Measurements from ENCODE around the gene SLC19A1.

The SLC19A1 gene

GRCh38 chr21:45543710-45544448 is 1.6 kb upstream of the SLC19A1 start:
- no peak for DNase-seq

- DNase-seq, result no peak
Observed at GRCh38 chr21:45543371-45543709, 1.1 kb upstream of the SLC19A1 start.

DNA sequence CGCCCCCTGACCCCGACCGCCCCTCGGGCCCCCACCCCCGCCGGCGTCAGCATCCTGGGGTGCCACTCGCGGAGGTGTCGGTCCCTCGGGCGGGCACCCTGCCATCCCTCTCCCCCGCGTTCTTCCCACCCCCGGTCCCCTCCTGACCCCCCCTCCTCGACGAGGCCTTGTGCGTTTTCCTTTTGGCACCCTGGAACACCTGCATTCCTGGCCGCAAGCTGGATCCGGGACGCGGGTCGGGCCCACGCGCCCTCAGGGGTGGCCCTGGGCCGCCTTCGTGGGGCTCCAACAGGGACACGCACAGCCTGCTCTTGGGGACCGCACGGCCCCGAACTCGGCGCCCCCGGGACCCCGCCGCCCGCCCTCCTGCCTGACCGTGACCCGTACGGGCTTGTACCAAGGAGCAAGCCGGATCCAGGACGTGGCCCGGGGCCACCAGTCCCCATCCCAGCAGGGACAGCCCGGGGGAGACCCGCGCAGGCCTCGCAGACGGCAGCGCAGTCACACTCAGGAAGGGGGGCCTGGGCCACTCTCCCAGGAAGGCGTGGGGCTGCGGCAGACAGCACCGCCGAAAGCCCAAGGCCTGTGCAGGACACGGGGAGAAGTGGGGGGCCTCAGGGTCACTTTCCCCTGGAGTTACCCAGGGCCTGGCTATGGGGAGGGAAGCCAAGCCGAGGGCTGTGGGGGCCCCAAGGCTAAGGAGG is 579 bp upstream of the SLC19A1 start:
- DNase-seq, result no peak

- no peak for DNase-seq
Observed at GRCh38 chr21:45541221-45542039, 810 bp downstream of the SLC19A1 start.

DNA sequence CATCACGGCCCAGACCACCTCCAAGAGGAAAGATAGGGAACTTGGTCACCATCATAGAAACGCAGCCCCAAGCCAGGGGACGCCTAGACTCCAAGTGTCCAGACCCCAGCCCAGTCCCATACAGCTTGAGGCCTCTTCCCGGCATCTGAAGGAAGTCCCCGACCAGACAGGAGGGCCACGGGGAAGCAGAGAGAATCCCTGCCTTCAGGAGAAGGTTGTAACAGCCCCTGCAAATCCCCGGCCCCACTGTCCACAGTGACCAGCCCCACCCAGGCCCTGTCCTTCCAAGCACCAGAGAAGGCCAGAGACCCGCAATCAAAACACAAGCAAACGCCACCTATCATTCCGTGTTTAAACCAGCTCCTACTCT is 1.7 kb downstream of the SLC19A1 start:
- no peak for DNase-seq

GRCh38 chr21:45539796-45540600 is 2.2 kb downstream of the SLC19A1 start:
- DNase-seq, result no peak

- no peak for DNase-seq
Observed at GRCh38 chr21:45539046-45539795, 3.0 kb downstream of the SLC19A1 start.

DNA sequence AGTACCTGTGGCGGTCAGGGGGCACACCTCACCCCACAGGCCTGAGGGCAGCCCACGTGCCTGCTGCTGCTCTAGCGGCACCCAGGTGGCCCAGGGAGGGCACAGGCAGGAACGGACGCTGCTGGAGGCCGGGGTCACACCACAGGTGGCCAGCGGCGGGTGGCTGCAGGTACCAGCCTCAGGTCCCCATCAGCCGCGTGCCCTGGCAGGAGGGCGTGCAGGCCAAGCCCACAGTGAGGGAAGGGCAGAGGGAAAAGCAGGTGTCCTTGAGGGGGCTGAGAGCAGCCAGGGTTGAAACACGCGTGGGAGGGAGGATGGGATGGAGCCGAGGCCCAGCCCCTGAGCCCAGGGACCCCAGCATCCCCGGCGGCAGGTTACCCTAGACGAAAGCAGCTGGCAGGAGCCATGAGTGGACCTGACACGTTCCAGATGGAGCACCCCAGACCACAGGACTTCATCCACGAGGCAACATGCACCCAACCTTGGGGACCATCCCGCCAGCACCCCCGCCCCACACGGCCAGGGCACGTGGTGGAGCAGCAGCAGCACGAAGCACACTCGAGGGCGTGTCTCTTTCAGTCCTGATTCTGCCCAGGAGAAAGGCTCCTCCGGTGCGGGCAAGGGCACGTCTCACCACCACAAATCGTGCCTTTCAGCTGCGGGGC is 3.7 kb downstream of the SLC19A1 start:
- no peak for DNase-seq

- DNase-seq, result no peak
Observed at GRCh38 chr21:45537746-45538291, 4.4 kb downstream of the SLC19A1 start.

DNA sequence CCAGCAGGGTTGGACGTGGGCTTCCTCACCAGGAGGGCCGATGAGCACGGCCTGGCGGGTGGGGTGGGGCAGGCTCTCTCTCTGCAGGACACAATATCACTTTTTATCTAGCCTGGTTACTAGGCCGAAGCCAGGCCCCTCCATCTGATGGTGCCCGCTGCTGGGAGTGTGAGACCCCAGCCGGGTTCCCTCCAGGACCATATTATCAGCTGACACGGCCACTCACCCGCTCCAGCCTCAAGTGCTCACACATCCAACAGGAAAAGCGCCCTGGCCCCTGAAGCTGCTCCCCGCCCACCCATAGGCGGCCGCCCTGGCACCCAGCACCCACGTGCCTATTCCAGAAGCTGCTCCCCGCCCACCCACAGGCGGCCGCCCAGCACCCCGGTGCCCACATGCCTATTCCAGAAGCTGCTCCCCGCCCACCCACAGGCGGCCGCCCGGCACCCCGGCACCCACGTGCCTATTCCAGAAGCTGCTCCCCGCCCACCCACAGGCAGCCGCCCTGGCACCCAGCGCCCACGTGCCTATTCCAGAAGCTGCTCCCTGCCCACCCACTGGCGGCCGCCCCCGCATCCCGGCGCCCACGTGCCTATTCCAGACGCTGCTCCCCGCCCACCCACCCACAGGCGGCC is 5.0 kb downstream of the SLC19A1 start:
- no peak for DNase-seq

DNA sequence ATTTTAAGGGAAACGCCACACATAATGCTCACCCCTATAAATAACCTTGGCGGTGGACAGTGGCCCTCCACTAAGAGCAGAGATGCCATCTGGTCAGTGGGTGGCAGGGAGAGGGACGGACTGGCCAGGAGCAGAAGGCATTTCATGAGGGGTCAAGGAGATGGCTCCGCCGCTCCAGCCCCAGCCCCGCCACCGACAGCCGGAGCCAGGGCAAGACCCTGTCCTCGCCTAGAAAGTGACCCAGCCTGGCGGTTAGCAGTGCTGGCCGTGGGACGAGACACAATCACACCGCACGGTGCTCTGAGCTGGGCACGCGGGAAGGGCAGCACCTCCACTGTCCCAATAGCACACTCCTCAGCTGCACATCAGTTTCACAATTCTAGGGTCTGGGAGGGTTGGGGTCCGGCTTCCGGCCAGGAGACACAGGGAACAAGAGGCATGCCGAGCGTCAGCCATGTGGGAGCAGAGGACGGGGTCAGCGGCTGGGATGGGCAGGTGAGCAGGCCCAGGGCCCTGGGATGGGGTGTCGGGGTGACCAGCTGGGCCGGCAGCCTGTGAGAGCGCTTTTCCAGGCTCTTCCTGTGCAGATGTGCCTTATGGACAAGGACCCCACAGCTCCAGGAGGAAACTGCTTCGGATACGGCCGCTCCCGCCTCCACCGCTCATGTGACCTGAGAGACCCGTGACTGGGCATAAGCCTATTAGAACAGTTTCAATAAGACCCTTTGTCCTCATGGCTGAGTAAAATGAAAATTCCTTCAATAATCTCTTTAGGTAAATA is 5.7 kb downstream of the SLC19A1 start:
- DNase-seq, result no peak

DNA sequence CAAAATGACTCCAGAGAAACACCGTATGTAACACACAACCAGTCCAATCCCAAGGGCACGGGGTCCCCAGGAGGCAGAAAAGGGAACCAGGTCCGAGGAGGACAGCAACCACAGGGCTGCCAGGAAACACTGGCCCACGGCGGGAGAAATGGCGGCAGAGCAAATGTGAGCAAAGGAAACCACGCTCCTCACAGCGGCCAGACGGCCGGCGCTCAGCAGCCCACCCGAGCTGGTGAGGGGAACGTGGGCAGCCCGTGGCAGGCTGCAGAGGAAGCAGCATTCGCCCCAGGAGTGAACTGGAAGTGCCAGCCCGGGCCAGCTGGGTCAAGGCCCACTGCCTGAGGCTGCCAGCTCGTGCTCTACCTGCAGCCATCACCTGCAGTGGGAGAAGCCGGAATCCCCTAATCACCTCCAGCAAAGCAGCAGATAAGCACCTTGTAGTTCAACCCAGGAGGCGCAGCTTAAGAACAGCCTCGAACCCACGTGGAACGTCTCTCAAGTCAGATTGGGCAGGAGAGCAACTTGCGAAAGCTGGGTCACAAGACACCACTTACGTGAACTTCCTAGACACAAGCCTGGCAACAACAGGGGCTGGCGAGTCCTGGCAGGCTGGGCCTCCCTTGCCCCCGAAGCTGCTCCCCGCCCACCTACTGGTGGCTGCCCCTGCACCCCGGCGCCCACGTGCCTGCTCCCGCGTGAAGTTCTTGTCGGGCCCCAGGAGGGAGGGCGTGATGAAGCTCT is 6.7 kb downstream of the SLC19A1 start:
- DNase-seq, result no peak

- DNase-seq, result no peak
Observed at GRCh38 chr21:45534636-45535331, 7.5 kb downstream of the SLC19A1 start.

DNA sequence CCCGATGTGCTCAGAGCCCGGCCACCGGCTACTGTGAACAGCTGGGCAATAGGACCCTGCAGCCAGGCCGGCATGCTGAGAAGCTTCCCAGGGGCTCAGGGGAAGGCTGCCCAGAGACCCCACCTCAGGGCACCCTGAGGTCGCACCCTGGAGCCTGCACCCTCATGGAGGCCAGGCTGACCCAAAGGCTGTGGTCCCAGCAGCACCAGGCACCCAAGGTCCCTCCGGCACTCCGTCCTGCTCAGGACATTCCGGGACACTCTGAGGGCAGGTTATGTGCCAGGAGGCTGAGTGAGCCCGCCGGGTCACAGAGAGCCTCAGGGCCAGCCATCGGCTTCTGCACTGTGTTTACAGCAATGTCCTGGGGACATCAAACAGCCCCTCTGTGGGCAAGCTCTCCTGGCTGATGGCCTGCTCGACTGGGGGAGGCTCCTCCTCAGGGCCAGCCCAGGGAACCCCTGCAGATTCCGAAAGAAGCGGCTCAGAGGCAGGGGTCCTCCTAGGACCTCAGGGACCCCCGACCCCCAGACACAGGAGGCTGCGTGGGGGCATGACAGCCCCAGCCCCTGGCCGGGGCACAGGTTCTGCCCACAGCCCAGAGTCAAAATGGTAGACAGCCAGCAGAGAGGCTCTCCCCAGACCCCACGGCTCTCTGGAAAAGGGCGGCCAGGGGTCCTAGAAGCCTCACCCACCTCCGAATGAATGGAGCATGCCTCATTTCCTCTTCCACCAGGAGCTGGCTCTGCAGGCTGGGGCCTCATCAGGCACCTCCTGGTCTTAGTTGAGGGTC is 8.2 kb downstream of the SLC19A1 start:
- DNase-seq, result no peak

DNA sequence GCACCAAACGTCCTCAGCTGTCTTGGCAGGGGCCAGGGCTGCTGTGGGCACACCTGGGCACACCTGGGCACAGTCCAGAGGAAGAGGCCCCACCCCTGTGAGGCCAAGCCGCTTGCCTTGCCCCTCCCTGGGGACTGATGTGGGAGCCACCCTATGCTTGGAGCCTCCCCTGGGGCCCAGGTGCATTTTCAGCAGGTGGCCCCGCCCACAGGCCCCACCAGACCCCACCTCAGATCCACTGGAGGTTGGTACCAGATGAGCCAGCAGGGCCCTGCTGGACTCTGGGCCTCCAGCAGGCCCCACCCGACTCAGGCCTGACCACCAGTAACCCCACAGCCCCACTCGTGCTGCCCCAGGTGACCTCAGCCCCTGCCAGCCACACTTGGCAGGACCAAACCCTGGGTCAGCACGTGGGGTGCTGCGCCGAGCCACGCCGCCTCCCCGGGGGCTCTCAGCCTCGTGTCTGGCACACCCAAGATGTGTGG is 8.8 kb downstream of the SLC19A1 start:
- DNase-seq, result no peak

GRCh38 chr21:45532826-45533360 is 9.3 kb downstream of the SLC19A1 start:
- no peak for DNase-seq

Data from NCI-H748 treated with DMSO at 0.1 percent for 48 hours (cell line).